EL (cell line): ENCODE data around the gene DNAH3.
"Not testable (repeated sequence)": the region's sequence is repeated elsewhere in the genome, so short reads cannot be mapped to it uniquely, and the experiment has no call there.

Source experiments
- DNase-seq: peaks from one replicate; pipeline ENCODE4 v3.0.0-alpha.2; 2016

Gene DNAH3

GRCh38 chr16:21166561-21166961 is 15.9 kb upstream of the DNAH3 start:
- peak; percentile 11 for DNase-seq

GRCh38 chr16:21164521-21165168 is 14.0 kb upstream of the DNAH3 start:
- no peak for DNase-seq

- DNase-seq = no peak
Observed at GRCh38 chr16:21163576-21163975, 12.9 kb upstream of the DNAH3 start.

- DNase-seq = no peak
Observed at GRCh38 chr16:21162661-21163151, 12.1 kb upstream of the DNAH3 start.

- DNase-seq = no peak
Observed at GRCh38 chr16:21161211-21161610, 10.6 kb upstream of the DNAH3 start.

GRCh38 chr16:21160276-21160675 is 9.6 kb upstream of the DNAH3 start:
- no peak for DNase-seq

GRCh38 chr16:21159281-21159951 is 8.8 kb upstream of the DNAH3 start:
- DNase-seq = no peak

- peak; percentile 82 for DNase-seq
Observed at GRCh38 chr16:21158208-21159110, 7.8 kb upstream of the DNAH3 start, which contains the start of gene LDAF1. TSS of gene LDAF1 (plus strand) at chr16:21158674. CDS start at chr16:21161183, 2,509 bp downstream.

GRCh38 chr16:21157632-21158031 is 7.0 kb upstream of the DNAH3 start:
- no peak for DNase-seq

- DNase-seq = peak; percentile 74
Observed at GRCh38 chr16:21156767-21157467, 6.3 kb upstream of the DNAH3 start.

- not testable (repeated sequence) for DNase-seq
Observed at GRCh38 chr16:21156011-21156410, 5.4 kb upstream of the DNAH3 start.

- not testable (repeated sequence) for DNase-seq
Observed at GRCh38 chr16:21153124-21153729, 2.6 kb upstream of the DNAH3 start.

- DNase-seq = not testable (repeated sequence)
Observed at GRCh38 chr16:21152160-21153030, 1.7 kb upstream of the DNAH3 start.

GRCh38 chr16:21145738-21146137 is 4.9 kb downstream of the DNAH3 start:
- DNase-seq = no peak

GRCh38 chr16:21134053-21134452 is 16.6 kb downstream of the DNAH3 start:
- DNase-seq = no peak

- DNase-seq = no peak
Observed at GRCh38 chr16:21130811-21131210, 19.8 kb downstream of the DNAH3 start.

- DNase-seq = no peak
Observed at GRCh38 chr16:21128991-21129390, 21.7 kb downstream of the DNAH3 start.

GRCh38 chr16:21126518-21126917 is 24.1 kb downstream of the DNAH3 start:
- DNase-seq = no peak

GRCh38 chr16:21125191-21125590 is 25.5 kb downstream of the DNAH3 start:
- DNase-seq = no peak

GRCh38 chr16:21120976-21121520 is 29.6 kb downstream of the DNAH3 start:
- no peak for DNase-seq

- no peak for DNase-seq
Observed at GRCh38 chr16:21117567-21117966, 33.1 kb downstream of the DNAH3 start.
